Ectodermal cell (in vitro differentiated cells): Measurements from ENCODE around the gene SAMHD1.
A peak's percentile ranks its signal among the peaks of the same experiment; 100 is the strongest.
"Not testable (repeated sequence)": the region's sequence is repeated elsewhere in the genome, so short reads cannot be mapped to it uniquely, and the experiment has no call there.

Experiments used
- H3K27ac ChIP-seq: 2 replicates; pipeline ENCODE4 v1.7.0; 2013; ENCODE audit warnings: mild to moderate bottlenecking, low read depth, low read length; ENCODE audit not compliant: insufficient read depth, poor library complexity, severe bottlenecking
- H3K27me3 ChIP-seq: 2 replicates; pipeline ENCODE4 v1.7.0; 2013; ENCODE audit warnings: mild to moderate bottlenecking, low read length; ENCODE audit not compliant: insufficient read depth, control insufficient read depth, poor library complexity, severe bottlenecking
- H3K36me3 ChIP-seq: one replicate; pipeline ENCODE4 v1.7.0; 2013; ENCODE audit warnings: low read length; ENCODE audit not compliant: control insufficient read depth, insufficient read depth
- H3K4me1 ChIP-seq: one replicate; pipeline ENCODE4 v1.7.0; 2013; ENCODE audit warnings: low read length; ENCODE audit not compliant: control insufficient read depth, insufficient read depth
- H3K4me3 ChIP-seq: 2 replicates; pipeline ENCODE4 v1.7.0; 2013; ENCODE audit warnings: low read depth, low read length, control low read depth; ENCODE audit not compliant: insufficient read depth
- H3K9me3 ChIP-seq: 2 replicates; pipeline ENCODE4 v1.7.0; 2013; ENCODE audit warnings: mild to moderate bottlenecking, low read length, moderate library complexity; ENCODE audit not compliant: control insufficient read depth
- WGBS, 2 experiments: methylation state at CpG; one replicate each; pipeline ENCODE4 v1.1.7; 2013; ENCODE audit warnings: missing lambda C conversion rate in 2 of 2; 5-methylcytosine and 5-hydroxymethylcytosine counted together

SAMHD1 gene

GRCh38 chr20:36848078-36848660, 103.3 kb downstream of the SAMHD1 start:
- Histone ChIP-seq H3K27me3 (no peaks in the 10 kb centered on the region), H3K36me3 (no peaks in the 10 kb centered on the region), H3K4me1 (peaks cover 15% of the 10 kb centered on the region), H3K4me3 (no peak overlapping the region), H3K27ac (no peak overlapping the region), H3K9me3 (peaks cover 3% of the 10 kb centered on the region)
- 91 to 92% methylated on average over 6 of the region's 6 CpGs for WGBS, 2 experiments

- no peak overlapping the region for H3K27ac ChIP-seq
- 94 to 96% methylated on average over 1 of the region's 1 CpG for WGBS, 2 experiments
- H3K36me3 ChIP-seq = no peaks in the 10 kb centered on the region
- no peak overlapping the region for H3K4me3 ChIP-seq
- H3K4me1 ChIP-seq = peaks cover 15% of the 10 kb centered on the region
- peaks cover 3% of the 10 kb centered on the region for H3K9me3 ChIP-seq
- H3K27me3 ChIP-seq = no peaks in the 10 kb centered on the region
Measured at GRCh38 chr20:36847710-36848040, 103.8 kb downstream of the SAMHD1 start.

GRCh38 chr20:36847009-36847709, 104.3 kb downstream of the SAMHD1 start:
- Histone ChIP-seq H3K27me3 (no peaks in the 10 kb centered on the region), H3K36me3 (no peaks in the 10 kb centered on the region), H3K27ac (no peak overlapping the region), H3K9me3 (peaks cover 3% of the 10 kb centered on the region), H3K4me1 (peaks cover 15% of the 10 kb centered on the region), H3K4me3 (no peak overlapping the region)
- 82 to 84% methylated on average over 18 of the region's 18 CpGs for WGBS, 2 experiments

- Histone ChIP-seq H3K4me3 (no peak overlapping the region), H3K4me1 (peaks cover 15% of the 10 kb centered on the region), H3K36me3 (no peaks in the 10 kb centered on the region), H3K9me3 (no peaks in the 10 kb centered on the region), H3K27me3 (no peaks in the 10 kb centered on the region), H3K27ac (peak overlapping the region; percentile 27)
- WGBS, 2 experiments = 61 to 64% methylated on average over 10 of the region's 10 CpGs
Measured at GRCh38 chr20:36845288-36845971, 106.1 kb downstream of the SAMHD1 start.

- not testable (repeated sequence) for H3K4me3 ChIP-seq, H3K9me3 ChIP-seq, H3K4me1 ChIP-seq, H3K27me3 ChIP-seq, H3K27ac ChIP-seq, H3K36me3 ChIP-seq
- 86 to 97% methylated on average over 9 of the region's 9 CpGs for WGBS, 2 experiments
Measured at GRCh38 chr20:36841030-36841429, 110.5 kb downstream of the SAMHD1 start.
